GM03348 (cell line): ENCODE data around the gene LEFTY1.
"Not testable (repeated sequence)": the region's sequence is repeated elsewhere in the genome, so short reads cannot be mapped to it uniquely, and the experiment has no call there.

Experiments used
- DNase-seq: peaks from one replicate; pipeline ENCODE4 v3.0.0; 2012; ENCODE audit warnings: low spot score

Gene LEFTY1, protein sequence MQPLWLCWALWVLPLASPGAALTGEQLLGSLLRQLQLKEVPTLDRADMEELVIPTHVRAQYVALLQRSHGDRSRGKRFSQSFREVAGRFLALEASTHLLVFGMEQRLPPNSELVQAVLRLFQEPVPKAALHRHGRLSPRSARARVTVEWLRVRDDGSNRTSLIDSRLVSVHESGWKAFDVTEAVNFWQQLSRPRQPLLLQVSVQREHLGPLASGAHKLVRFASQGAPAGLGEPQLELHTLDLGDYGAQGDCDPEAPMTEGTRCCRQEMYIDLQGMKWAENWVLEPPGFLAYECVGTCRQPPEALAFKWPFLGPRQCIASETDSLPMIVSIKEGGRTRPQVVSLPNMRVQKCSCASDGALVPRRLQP

DNA sequence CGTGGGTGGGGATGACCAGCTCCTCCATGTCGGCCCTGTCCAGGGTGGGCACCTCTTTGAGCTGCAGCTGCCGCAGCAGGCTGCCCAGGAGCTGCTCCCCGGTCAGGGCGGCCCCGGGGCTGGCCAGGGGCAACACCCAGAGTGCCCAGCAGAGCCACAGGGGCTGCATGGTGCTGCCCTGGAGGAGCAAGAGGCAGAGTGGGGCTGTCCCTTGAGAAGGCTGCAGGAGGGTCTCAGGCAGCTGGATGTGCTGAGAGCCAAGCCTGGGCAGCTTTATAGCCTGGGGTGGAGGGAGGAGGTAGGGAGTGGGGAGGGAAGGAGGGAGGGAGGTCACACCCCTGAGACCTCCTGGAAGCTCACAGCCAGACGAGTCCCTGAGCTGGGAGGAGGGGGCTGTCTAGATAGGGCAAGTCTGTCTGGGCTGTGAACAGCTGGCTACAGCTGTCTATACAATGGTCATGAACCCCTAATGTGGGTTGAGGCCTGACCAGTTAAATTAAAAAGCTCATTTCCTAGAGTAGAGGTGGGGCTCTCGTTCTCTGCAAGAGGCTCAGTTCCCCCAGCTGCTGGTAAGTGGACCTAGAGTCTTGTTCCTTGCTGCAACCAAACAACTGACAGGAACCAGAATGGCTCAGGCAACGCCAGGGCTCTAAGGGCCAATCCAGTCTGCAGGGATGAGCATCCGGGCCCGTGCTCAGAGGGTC, at the start of gene LEFTY1:
TSS of gene LEFTY1 (minus strand) at position 249 of the 704 bp plus-strand sequence. CDS start at position 169, 80 bp downstream.
- no peak for DNase-seq

DNA sequence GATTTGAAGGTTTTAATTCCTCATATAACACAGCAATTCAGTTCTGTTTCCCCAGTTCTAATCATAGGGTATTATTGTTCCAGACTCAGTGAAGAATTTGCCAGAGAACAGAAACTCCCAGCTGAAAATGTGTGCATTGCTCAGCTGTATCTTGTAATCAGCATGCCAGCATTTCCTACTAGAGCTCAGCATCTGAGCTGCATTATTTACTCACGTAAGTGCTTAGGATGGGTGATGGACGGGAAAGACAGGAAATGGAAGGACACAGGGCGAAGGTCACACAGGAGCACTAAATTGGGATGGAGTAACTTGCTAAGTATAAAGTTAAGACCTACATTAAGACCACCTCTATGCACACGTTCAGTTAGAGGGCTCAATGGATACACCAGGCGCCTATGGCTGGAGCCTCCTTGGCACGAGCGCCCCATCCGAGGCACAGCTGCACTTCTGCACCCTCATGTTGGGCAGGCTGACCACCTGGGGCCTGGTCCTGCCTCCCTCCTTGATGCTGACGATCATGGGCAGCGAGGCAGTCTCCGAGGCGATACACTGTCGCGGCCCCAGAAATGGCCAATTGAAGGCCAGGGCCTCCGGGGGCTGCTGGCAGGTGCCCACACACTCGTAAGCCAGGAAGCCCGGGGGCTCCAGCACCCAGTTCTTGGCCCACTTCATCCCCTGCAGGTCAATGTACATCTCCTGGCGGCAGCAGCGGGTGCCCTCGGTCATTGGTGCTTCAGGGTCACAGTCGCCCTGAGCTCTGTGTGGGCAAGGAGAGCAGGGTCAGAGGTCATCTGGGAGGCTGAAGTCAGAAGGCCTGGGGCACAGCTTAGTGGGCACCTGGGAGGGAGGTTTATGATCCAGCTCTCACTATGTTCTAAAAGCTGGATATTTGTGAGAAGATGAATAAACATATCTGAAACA, 48.4 kb upstream of the LEFTY1 start:
- DNase-seq: no peak

DNA sequence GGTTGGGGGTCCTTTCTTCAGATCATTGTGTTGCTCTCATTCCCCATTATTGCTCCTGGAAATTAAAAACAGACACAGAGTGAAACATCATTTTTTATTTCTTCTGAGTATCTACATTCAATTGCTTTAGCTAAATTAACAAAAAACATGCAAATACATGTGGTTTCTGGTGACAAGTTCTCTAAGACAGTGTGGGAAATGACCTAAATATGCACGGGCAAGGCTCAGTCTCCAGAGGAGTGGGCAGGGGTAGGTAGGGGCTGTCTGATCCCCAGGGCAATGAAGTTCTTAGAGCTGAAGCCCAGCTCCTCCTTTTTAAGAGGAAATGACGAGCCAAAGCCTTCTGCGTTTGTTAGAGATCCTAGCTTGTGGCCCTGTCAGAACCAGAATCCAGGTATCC, 47.6 kb upstream of the LEFTY1 start:
- no peak for DNase-seq

DNA sequence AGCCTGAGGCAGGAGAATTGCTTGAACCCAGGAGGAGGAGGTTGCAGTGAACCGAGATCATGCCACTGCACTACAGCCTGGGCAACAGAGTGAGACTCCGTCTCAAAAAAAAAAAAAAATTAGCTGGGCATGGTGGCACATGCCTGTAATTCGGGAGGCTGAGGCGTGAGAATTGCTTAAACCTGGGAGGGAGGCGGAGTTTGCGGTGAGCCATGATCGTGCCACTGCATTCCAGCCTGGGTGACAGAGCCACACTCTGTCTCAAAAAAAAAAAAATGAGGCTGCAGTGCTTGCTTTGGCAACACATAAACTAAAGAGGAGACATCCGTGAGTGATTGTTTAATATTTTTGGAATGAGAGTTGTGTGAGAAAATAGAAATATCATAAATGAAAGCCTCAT, 47.1 kb upstream of the LEFTY1 start:
- DNase-seq: not testable (repeated sequence)

DNA sequence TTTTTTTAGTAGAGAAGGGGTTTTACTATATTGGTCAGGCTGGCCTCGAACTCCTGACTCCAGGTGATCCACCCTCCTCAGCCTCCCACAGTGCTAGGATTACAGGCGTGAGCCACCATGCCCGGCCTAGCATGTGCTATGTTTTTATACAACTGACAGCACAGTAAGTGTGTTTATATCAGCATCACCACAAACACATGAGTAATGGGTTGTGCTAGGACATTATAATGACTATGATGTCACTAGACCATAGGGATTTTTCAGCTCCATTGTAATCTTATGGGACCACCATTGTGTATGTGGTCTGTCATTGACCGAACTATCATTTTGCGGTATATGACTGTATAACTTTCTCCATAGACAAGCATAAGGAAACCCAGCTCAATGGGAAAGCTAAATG, 45.8 kb upstream of the LEFTY1 start:
- DNase-seq: no peak

DNA sequence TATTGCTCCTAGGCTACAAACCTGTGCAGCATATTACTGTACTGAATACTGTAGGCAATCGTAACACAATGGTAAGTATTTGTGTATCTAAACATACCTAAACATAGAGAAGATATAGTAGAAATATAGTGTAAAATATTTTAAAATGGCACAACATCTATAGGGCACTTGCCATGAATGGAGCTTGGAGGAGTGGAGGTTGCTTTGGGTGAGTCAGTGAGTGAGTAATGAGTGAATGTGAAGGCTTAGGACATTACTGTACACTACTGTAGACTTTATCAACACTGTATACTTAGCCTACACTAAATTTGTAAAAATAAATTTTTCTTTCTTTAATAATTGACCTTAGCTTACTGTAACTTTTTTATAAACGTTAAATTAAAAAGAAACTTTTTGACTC, 44.1 kb upstream of the LEFTY1 start:
- no peak for DNase-seq

DNA sequence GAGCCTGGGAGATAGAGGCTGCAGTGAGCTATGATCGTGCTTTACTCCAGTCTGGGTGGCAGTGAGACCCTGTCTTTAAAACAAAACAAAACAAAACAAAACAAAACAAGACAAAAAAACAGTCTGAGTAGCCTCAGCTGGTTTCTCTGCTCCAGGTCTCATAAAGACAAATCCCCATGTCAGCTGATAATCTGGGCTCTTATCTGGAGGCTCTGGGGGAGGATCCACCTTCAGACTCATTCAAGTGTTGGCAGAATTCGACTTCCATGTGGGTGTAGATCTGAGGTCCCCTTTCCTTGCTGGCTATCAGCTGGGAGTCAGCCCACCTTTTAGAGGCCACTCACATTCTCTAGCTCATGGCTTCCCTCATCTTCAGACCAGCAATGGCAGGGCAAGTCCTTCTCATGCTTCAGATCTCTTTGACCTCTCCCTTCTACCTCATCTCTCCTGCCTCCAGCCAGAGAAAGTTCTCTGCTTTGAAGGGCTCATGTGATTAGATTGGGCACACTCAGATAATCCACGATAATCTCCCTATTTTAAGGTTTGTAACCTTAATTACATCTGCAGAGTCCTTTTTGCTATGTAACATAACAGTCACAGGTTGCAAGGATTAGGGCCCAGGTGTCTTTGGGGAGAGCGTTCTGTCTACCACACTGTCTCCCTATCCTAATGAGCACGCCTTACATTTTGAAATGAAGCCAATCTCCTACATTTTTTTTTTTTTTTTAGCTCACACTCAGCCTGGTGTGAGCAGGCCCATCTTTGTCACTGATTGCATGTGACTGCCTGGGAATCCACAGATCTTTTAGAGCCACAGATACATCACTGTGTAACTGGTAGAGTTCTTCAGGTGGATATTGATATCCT, 42.6 kb upstream of the LEFTY1 start:
- DNase-seq: no peak

DNA sequence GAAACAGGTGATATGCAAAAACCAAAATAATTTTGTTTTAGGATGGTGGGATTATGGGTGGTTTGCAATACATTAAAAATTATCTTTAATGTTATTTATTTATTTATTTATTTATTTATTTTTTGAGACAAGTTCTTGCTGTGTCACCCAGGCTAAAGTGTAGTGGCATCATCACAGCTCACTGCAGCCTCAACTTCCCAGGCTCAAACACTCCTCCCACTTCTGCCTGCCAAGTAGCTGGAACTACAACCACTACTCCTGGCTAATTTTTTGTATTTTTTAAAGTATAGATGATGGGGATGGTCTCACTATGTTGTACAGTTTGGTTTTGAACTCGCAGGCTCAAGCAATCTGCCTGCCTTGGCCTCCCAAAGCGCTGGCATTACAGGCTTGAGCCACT, 41.6 kb upstream of the LEFTY1 start:
- DNase-seq: no peak

DNA sequence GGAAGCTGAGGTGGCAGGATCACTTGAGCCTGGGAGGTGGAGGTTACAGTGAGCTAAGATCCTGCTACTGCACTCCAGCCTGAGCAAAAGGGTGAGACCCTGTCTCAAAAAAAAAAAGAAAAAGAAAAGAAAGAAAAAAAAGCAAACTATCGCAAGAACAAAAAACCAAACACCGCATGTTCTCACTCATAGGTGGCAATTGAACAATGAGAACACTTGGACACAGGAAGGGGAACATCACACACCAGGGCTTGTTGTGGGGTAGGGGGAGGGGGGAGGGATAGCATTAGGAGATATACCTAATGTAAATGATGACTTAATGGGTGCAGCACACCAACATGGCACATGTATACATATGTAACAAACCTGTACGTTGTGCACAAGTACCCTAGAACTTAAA, 40.5 kb upstream of the LEFTY1 start:
- not testable (repeated sequence) for DNase-seq

DNA sequence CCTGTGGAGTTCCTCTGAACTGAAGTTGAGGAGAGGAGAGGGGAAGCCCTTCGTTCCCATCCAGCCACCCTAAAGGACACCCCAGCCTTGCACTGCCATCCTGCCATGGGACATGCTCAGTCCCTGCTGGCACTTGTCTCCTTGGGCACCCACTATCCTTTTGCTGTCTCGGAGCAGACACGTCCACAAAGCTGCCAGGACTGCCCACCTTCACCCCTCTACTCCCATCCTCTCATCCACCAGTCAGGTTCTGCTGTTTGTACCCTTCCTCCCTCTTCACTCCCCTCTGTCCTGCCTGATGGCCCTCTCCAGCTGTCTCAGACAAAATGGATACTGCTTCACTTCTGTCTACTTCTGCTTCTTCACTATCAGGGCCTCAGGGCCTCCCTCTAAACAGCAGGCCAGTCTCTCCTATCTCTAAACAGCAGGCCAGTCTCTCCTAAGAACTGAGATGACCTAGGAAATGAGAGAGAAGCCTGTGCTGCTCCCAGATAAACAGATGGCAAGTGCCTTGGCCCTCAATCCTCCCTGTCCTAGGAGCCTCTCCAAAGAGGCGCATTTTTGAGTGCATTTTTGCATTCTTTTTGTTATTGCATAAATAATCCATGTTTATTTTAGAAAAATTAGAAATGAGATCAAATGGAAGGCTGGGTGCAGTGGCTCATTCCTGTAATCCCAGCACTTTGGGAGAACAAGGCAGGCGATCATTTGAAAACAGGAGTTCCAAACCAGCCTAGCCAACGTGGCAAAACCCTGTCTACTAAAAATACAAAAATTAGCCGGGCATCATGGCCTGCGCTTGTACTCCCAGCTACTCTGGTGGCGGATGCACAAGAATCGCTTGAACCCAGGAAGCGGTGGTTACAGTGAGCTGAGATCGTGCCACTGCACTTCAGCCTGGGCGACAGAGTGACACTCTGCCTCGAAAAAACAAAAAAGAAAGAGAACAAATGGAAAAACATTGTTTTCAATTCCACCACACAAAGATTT, 39.5 kb upstream of the LEFTY1 start:
- no peak for DNase-seq

DNA sequence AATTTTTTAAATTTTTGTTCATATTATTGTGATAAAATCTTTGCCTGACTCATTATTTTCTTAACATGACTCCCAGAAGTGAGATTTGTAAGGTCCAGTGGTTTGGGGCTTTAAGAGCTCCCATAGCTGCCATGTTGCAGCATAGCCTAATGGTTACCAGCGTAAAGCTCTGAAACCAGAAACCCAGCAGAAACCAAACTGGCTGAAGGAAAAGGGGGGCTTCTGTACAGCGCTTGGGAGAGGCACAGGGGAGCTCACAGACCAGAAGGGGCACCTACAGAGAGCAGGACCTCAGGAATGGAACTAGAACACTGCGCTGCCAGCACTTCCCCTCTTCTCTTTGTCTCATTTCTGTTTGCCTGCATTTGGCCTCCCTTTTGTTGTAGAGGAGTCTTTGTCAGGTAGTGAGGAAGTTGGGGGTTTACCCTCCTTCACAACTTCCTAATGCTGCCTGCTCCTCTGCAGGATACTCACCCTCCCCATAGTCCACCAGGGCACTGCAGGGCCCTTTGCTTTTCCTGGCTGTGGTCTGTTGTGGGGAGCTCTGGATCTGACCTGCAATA, 37.7 kb upstream of the LEFTY1 start:
- no peak for DNase-seq

DNA sequence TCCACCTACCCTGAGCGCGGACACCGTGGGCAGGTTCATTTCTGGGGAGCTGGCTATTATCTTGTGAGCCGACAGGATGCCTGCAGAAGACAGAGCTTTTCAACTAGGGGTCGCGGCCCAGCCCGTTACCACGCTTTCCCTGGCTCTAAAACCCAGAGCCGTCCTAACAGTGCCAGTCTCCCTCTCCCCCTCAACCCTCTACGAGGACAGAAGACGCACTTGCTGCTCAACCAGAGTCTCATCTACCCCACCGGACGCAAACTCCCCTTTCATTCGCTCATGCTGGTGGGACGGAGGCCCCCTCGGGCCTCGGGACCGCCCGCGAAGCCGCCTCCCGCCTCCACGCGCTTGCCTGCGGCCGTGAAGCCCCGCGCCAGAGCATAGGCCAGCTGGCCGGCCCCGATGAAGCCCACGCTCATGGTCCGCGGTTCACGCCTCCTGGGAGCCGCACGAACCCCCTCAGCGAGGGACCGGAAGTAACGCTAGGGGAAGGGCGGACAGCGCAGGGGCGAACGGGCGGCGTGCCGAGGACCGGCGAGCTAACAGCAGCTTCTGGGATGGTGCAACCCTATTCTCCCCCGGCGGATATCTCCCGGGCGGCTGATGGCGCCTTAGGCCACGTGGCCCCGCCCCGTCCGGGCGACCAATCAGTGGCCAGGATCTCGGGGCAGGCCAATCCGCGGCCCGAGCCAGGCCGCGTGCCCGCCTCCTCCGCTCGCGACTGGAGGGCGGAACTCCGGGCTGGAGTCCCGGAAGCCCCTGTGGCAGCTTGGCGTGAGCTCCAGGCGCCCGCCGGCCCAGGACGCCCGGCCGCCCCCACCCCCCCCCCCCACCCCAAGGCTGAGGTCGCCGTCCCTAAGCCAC, 35.0 kb upstream of the LEFTY1 start, which contains the start of gene PYCR2:
TSS of gene PYCR2 (minus strand) at position 559 of the 864 bp plus-strand sequence. CDS start at position 419, 140 bp downstream.
- DNase-seq: peak; percentile 100

DNA sequence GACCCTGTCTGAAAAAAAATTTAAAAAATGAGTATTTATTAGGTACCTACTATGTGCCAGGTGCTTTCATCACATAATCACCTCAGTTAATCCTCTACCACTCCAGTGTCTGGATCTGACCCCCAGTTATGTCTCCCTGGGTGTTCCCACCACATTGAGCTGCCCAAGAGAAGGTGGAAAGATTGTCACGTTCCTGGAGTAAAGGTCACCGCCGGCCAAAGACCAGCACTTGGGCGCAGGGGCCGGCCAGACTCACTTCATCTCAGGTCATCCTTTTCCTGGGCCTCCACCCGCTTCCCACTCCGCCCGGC, 34.4 kb upstream of the LEFTY1 start:
- peak; percentile 41 for DNase-seq

DNA sequence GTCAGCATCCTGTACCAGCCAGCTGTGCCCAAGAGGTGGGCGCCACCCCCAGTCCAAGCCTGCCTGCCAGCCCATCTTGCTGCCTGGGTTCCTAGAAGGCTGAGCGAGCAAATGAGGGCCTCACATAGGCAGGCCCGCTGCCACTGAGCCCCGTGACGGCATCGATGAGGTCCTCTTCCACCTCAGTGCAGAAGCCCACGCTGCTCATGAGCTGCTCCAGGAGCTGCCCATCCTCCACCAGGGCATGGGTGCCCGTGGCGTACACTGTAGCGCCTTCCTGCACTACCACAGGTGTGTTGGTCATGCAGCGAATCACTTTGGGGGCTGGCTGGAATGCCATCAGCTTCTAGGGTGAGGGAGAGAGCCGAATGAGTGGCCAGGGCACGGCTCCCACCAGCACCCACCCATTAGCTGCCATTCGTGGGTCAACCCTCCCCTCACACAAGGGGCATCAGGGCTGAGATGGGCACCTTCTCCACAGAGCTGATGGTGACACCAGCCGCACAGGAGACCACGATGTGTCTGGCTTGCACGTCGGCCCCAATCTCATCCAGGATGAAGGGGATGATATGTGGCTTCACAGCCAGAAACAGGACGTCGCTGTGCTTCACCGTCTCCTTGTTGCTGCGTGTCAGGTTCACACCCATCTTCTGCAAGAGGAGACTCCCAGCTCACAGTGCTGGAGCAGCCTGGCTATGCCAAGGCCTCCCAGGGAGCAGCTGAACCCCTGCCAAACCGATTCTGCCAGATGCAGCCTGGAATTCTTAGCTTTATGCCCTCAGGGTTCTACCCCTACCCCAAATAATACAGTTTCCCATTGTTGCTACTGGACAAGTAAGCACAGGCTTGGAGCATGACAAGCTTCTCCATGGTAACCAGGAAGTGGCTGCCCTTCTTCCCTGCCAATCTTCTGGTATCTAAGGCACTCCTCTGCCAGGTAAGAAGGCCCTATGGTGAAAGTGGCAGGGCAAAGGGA, 33.1 kb upstream of the LEFTY1 start:
- DNase-seq: no peak

DNA sequence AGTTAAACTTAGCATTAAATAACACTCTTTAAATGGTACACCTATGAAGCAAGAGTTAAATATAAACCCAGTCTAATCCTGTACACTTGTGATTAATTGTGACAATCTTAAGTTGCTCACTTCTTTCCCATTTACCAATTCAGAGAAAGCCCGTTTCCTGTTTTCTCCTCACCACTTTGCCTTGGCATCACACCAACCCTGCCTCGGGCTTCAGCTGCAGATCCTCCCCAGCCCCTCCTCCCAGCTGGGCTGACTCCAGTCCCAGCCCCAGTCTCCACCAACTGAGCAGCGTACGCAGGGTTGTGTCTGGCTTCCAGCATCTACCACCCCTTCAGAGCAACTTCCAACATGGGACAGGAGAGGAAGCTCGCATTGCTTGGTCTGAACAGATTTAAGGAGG, 31.0 kb upstream of the LEFTY1 start:
- DNase-seq: peak; percentile 79

DNA sequence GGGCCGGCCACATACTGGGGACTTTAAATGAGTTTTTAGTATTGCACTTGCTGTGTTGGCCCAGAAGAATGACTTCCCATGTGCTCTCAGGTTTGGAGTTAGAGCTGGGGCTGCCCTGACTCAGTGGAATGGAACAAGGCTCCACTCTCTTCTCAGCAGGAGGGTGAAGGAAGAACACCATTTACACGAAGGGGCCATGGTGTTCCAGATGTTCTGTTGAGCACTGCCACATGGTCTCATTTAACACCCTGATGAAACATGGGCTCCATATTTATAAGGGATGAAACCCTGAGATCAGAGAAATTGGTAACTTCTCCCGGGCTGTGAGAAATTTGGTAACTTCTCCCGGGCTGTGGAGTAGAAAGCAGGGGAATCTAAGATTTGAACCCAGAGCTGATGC, 29.3 kb upstream of the LEFTY1 start:
- DNase-seq: no peak

DNA sequence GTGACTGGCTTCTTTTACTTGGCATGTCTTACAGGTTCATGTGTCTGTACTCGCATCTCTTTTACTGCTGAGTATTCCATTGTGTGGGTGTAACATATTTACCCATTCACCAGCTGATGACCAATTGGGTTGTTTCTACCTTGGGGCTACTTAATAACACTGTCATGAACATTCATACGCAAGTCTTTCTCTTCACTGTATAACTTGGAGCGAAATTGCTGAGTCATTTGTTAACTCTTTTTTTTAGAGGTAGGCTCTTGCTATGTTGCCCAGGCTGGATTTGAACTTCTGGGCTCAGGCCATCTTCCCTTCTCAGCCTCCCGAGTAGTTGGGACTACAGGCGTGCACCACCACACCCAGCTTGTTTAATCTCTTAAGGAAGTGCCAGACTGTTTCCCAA, 28.6 kb upstream of the LEFTY1 start:
- no peak for DNase-seq

DNA sequence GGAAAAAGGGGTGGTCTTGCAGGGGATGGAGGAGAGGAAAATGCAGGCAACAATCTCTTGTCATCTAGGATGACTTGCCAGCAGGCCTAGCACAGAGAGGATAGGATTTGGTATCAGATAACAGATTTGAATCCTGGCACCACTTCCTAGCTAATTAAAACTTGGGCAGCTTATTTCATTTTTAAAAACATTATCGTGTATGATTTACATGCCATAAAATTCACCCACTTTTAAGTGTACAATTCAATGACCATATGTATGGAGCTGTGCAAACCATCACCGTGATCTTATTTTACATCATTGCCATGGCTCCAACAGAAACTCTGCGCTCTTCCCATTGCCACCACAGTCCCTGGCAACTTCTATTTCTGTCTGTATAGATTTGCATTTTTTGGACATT, 28.2 kb upstream of the LEFTY1 start:
- DNase-seq: no peak
